ENCODE results near the gene ISLR. TPM values are rescaled to one million over a fixed set of nuclear protein-coding genes. Genes with fewer than 3 reads are reported as not detected.
A peak's percentile ranks its signal among the peaks of the same experiment; 100 is the strongest.

Gene ISLR
- total and polyA plus RNA-seq, 9 donors, result 82.4 to 314 (median 152) TPM

DNA sequence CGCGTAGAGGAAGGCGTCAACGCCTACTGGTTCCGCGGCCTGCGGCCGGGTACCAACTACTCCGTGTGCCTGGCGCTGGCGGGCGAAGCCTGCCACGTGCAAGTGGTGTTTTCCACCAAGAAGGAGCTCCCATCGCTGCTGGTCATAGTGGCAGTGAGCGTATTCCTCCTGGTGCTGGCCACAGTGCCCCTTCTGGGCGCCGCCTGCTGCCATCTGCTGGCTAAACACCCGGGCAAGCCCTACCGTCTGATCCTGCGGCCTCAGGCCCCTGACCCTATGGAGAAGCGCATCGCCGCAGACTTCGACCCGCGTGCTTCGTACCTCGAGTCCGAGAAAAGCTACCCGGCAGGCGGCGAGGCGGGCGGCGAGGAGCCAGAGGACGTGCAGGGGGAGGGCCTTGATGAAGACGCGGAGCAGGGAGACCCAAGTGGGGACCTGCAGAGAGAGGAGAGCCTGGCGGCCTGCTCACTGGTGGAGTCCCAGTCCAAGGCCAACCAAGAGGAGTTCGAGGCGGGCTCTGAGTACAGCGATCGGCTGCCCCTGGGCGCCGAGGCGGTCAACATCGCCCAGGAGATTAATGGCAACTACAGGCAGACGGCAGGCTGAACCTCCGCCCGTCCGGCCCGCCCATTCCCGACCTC lies 39.0 kb upstream of the ISLR start:
- TF ChIP-seq EP300 (IDR thresholded peaks at IDR 0.05) (no peak), POLR2A (IDR thresholded peaks at IDR 0.05) (no peak)
- TF ChIP-seq, protein P1, sequence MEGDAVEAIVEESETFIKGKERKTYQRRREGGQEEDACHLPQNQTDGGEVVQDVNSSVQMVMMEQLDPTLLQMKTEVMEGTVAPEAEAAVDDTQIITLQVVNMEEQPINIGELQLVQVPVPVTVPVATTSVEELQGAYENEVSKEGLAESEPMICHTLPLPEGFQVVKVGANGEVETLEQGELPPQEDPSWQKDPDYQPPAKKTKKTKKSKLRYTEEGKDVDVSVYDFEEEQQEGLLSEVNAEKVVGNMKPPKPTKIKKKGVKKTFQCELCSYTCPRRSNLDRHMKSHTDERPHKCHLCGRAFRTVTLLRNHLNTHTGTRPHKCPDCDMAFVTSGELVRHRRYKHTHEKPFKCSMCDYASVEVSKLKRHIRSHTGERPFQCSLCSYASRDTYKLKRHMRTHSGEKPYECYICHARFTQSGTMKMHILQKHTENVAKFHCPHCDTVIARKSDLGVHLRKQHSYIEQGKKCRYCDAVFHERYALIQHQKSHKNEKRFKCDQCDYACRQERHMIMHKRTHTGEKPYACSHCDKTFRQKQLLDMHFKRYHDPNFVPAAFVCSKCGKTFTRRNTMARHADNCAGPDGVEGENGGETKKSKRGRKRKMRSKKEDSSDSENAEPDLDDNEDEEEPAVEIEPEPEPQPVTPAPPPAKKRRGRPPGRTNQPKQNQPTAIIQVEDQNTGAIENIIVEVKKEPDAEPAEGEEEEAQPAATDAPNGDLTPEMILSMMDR (IDR thresholded peaks at IDR 0.05), result no peak
- no peak overlapping the region for H3K4me3 ChIP-seq
- H3K27me3 ChIP-seq, result peaks cover 4% of the 10 kb centered on the region
- H3K27ac ChIP-seq, result no peak overlapping the region
- WGBS, 3 donors, result 57 to 73% (median 58%) methylated on average over 48 to 53 of the region's 53 CpGs
- peaks cover 0 to 7% of the 10 kb centered on the region in 2 donors for H3K9me3 ChIP-seq
- DNase-seq, result peak in 2 of 5 donors; percentile 23 to 36
- H3K36me3 ChIP-seq, result no peaks in the 10 kb centered on the region
- intact Hi-C loops (cut with DNase I), result loop anchor here in 3 of 4 donors (5.0 kb wide), 2 partner anchors 38 to 83 kb away; partner anchors contain the start of gene ISLR (in 2 of the 3)
- peaks cover 9% of the 10 kb centered on the region for H3K4me1 ChIP-seq (ENCODE audit: insufficient read depth)

DNA sequence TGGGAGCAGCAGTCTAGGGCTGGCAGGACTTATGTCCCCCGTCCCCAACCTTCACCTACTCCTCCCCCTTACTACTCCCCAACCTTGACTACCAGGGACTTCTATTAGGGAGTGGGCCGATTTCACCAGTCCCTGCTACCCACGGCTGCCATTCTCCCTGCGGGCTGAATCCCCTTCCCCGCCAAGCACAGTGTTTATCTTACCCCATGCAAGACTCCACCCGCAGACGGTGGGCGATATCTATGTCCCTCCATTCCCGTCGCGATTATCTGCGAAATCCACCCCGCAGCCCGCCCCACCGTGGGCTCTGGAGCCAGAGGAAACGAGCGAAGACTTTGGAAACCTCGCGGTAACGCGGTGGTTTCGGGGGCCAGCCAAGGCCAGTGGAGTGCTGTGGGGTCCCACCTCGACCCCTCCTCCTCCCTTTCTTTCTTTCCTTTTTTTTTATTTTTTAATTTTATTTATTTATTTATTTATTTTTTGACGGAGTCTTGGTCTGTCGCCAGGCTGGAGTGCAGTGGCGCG lies 38.4 kb upstream of the ISLR start:
- H3K27me3 ChIP-seq, result peaks cover 4% of the 10 kb centered on the region
- intact Hi-C loops (cut with DNase I), result loop anchor here in 1 of 4 donors (5.0 kb wide), 1 partner anchor 37 kb away; the partner anchor contains the start of gene ISLR
- no peaks in the 10 kb centered on the region for H3K36me3 ChIP-seq
- no peak overlapping the region for H3K4me3 ChIP-seq
- H3K4me1 ChIP-seq (ENCODE audit: insufficient read depth), result peaks cover 8% of the 10 kb centered on the region
- DNase-seq, result peak in 1 of 5 donors; percentile 33
- TF ChIP-seq, protein P1 (IDR thresholded peaks at IDR 0.05), result no peak
- TF ChIP-seq POLR2A (IDR thresholded peaks at IDR 0.05) (no peak), EP300 (IDR thresholded peaks at IDR 0.05) (no peak)
- H3K9me3 ChIP-seq, result peaks cover 0 to 7% of the 10 kb centered on the region in 2 donors
- H3K27ac ChIP-seq, result no peak overlapping the region
- WGBS, 3 donors, result 65 to 70% (median 67%) methylated on average over 27 of the region's 27 CpGs

DNA sequence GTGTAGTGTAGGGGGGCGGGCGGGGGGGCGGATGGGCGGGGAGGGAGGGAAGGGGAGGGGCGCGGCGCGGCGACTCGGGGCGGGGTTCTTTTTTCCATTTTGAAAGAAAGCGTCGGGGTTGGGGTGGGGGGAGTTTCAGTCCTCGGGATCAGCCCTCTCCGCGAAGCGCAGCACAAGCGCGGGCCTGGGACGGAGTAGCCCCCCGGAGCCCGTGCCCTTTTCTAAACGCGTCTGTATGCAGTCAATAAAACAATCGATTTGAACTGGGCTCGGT lies 37.0 kb upstream of the ISLR start:
- H3K4me1 ChIP-seq (ENCODE audit: insufficient read depth), result peaks cover 4% of the 10 kb centered on the region

DNA sequence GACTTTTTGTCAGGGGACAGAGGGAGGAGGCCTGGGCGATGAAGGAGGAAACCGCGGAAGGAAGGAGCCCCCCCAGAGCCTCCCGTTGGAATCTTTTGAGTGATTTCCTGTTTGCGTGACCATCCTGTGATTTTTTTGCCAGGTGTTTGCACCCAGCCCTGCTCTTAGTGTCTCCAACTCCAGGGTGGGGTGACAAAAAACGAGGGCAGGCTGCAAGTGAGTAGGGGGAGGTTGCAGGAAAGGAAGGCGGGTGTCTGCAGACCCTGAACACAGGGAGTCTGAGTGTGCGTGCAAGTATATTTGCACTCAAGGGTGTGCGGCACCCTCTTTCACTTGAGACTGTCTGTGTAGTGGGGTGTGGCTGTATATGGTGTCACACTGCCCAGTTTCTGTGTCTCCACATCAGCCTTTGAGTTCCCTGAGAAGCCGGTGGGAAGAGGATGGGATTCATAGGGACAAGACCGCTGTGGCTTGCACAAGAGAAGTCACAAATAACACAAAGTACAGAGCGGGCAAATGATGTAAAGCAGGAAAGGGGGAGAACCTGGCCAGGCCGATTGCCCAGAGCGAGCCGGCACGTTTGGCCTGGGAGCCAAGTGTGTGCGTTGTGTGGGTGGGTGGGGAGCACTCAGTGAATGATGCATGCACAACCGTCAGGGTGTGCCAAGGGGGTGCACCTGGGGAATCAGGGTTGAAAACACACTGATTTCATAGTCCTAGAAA lies 36.5 kb upstream of the ISLR start:
- peaks cover 4% of the 10 kb centered on the region for H3K27me3 ChIP-seq
- H3K27ac ChIP-seq, result peak overlapping the region in 1 of 2 donors; percentile 22
- no peaks in the 10 kb centered on the region for H3K36me3 ChIP-seq
- peak in 2 of 5 donors; percentile 15 to 33 for DNase-seq
- TF ChIP-seq EP300 (IDR thresholded peaks at IDR 0.05) (no peak), POLR2A (IDR thresholded peaks at IDR 0.05) (no peak)
- TF ChIP-seq, protein P1 (IDR thresholded peaks at IDR 0.05), result no peak
- WGBS, 3 donors, result 17 to 23% (median 19%) methylated on average over 18 of the region's 18 CpGs
- H3K4me3 ChIP-seq, result peak overlapping the region; percentile 43
- H3K9me3 ChIP-seq, result peaks cover 0 to 7% of the 10 kb centered on the region in 2 donors
- H3K4me1 ChIP-seq (ENCODE audit: insufficient read depth), result peaks cover 4% of the 10 kb centered on the region
- intact Hi-C loops (cut with DNase I), result loop anchor here in 1 of 4 donors (5.0 kb wide), 1 partner anchor 35 kb away; the partner anchor contains the start of gene ISLR

More for the DNA sequence above, 37.0 kb upstream of the ISLR start:
- TF ChIP-seq EP300 (IDR thresholded peaks at IDR 0.05) (no peak), POLR2A (IDR thresholded peaks at IDR 0.05) (no peak)
- TF ChIP-seq, protein P1 (IDR thresholded peaks at IDR 0.05), result no peak
- intact Hi-C loops (cut with DNase I), result loop anchor here in 1 of 4 donors (5.0 kb wide), 1 partner anchor 36 kb away; the partner anchor contains the start of gene ISLR
- peak in 1 of 5 donors; percentile 30 for DNase-seq
- 1 to 4% (median 3%) methylated on average over 15 to 26 of the region's 26 CpGs for WGBS, 3 donors
- peaks cover 0 to 7% of the 10 kb centered on the region in 2 donors for H3K9me3 ChIP-seq
- H3K4me3 ChIP-seq, result peak overlapping the region; percentile 43
- no peaks in the 10 kb centered on the region for H3K36me3 ChIP-seq
- peak overlapping the region; percentile 22 to 67 for H3K27ac ChIP-seq
- H3K27me3 ChIP-seq, result peaks cover 4% of the 10 kb centered on the region

All from ovary (tissue), 9 donors.